Measurements from ENCODE around the gene OXLD1. TPM values are rescaled to one million over a fixed set of nuclear protein-coding genes. Genes with fewer than 3 reads are reported as not detected.
A peak's percentile ranks its signal among the peaks of the same experiment; 100 is the strongest.

Gene OXLD1
- total RNA-seq, 1 donor from 2014 or later = 18.4 TPM

GRCh38 chr17:81713004-81713555 lies 46.7 kb upstream of the OXLD1 start:
- TF ChIP-seq CTCF (IDR thresholded peaks at IDR 0.05; ENCODE audit: borderline replicate concordance) = no peak
- no peak for DNase-seq
- no peak overlapping the region for H3K27ac ChIP-seq (replicated peaks)

GRCh38 chr17:81712468-81713003 lies 46.1 kb upstream of the OXLD1 start:
- no peaks in the 10 kb centered on the region for H3K27me3 ChIP-seq (ENCODE audit: low read depth)
- DNase-seq = no peak
- H3K9me3 ChIP-seq (replicated peaks) = no peaks in the 10 kb centered on the region
- peak overlapping the region; percentile 91 for H3K4me3 ChIP-seq
- peaks cover 36% of the 10 kb centered on the region for H3K4me1 ChIP-seq
- no peak for TF ChIP-seq CTCF (IDR thresholded peaks at IDR 0.05; ENCODE audit: borderline replicate concordance)
- H3K27ac ChIP-seq (replicated peaks) = peak overlapping the region; percentile 74
- H3K36me3 ChIP-seq = peaks cover 6% of the 10 kb centered on the region
- intact Hi-C loops (cut with micrococcal nuclease) = no loop called here

More at GRCh38 chr17:81713004-81713555, 46.7 kb upstream of the OXLD1 start:
- Histone ChIP-seq H3K4me1 (peaks cover 36% of the 10 kb centered on the region), H3K36me3 (peaks cover under 1% of the 10 kb centered on the region), H3K27me3 (ENCODE audit: low read depth) (no peaks in the 10 kb centered on the region), H3K9me3 (replicated peaks) (no peaks in the 10 kb centered on the region), H3K4me3 (peak overlapping the region; percentile 91)
- intact Hi-C loops (cut with micrococcal nuclease) = no loop called here

- H3K27me3 ChIP-seq (ENCODE audit: low read depth) = no peaks in the 10 kb centered on the region
- peaks cover 12% of the 10 kb centered on the region for H3K36me3 ChIP-seq
- H3K4me3 ChIP-seq = peak within 1 kb of the TSS; percentile 91
- H3K9me3 ChIP-seq (replicated peaks) = no peaks in the 10 kb centered on the region
- peaks cover 36% of the 10 kb centered on the region for H3K4me1 ChIP-seq
- peak within 1 kb of the TSS; percentile 74 for H3K27ac ChIP-seq (replicated peaks)
- TF ChIP-seq CTCF (IDR thresholded peaks at IDR 0.05; ENCODE audit: borderline replicate concordance) = no peak
- intact Hi-C loops (cut with micrococcal nuclease) = no loop called here
- DNase-seq = peak; percentile 72
Measured at GRCh38 chr17:81711814-81712467, 45.5 kb upstream of the OXLD1 start, which contains the start of gene SLC25A10. SLC25A10 (plus strand) TSS chr17:81712284; CDS start chr17:81712427, 143 bp downstream.

GRCh38 chr17:81710514-81711308 lies 44.3 kb upstream of the OXLD1 start:
- peaks cover 24% of the 10 kb centered on the region for H3K36me3 ChIP-seq
- no peaks in the 10 kb centered on the region for H3K27me3 ChIP-seq (ENCODE audit: low read depth)
- peak overlapping the region; percentile 91 for H3K4me3 ChIP-seq
- intact Hi-C loops (cut with micrococcal nuclease) = no loop called here
- TF ChIP-seq CTCF (IDR thresholded peaks at IDR 0.05; ENCODE audit: borderline replicate concordance) = no peak
- no peaks in the 10 kb centered on the region for H3K9me3 ChIP-seq (replicated peaks)
- peaks cover 36% of the 10 kb centered on the region for H3K4me1 ChIP-seq
- no peak overlapping the region for H3K27ac ChIP-seq (replicated peaks)
- no peak for DNase-seq

GRCh38 chr17:81708739-81709185 lies 42.4 kb upstream of the OXLD1 start:
- Histone ChIP-seq H3K9me3 (replicated peaks) (no peaks in the 10 kb centered on the region), H3K4me3 (no peak overlapping the region), H3K27ac (replicated peaks) (no peak overlapping the region), H3K36me3 (peaks cover 38% of the 10 kb centered on the region), H3K4me1 (peaks cover 46% of the 10 kb centered on the region), H3K27me3 (ENCODE audit: low read depth) (no peaks in the 10 kb centered on the region)
- intact Hi-C loops (cut with micrococcal nuclease) = no loop called here
- TF ChIP-seq CTCF (IDR thresholded peaks at IDR 0.05; ENCODE audit: borderline replicate concordance) = no peak
- DNase-seq = no peak

Measured in left ventricle myocardium inferior (tissue), 1 donor.